Keratinocyte (primary cell): ENCODE measurements around the gene RASD2. TPM values are rescaled to one million over a fixed set of nuclear protein-coding genes. Genes with fewer than 3 reads are reported as not detected.

ENCODE experiments used
- DNase-seq: peaks from one replicate; pipeline ENCODE4 v3.0.0-alpha.2; 2011; ENCODE audit warnings: low read depth, missing footprints, low spot score
- FAIRE-seq: peaks from 2 replicates; lab custom pipeline; 2011; peaks lifted over from hg19 to GRCh38; lab: Jason Lieb, UNC
- H2AFZ ChIP-seq: 2 replicates; pipeline ENCODE4 v1.6.0; 2012; ENCODE audit warnings: low read length, control low read depth, inconsistent platforms; ENCODE audit not compliant: control insufficient read depth
- H3K27ac ChIP-seq: 2 replicates; pipeline ENCODE4 v1.5.1; 2011; ENCODE audit warnings: low read length; ENCODE audit not compliant: control insufficient read depth, insufficient read depth
- H3K27me3 ChIP-seq: 3 replicates; pipeline ENCODE4 v1.6.0; 2011; ENCODE audit warnings: low read length; ENCODE audit not compliant: control insufficient read depth, insufficient read depth; ENCODE audit errors: extremely low read depth
- H3K36me3 ChIP-seq, 2 experiments: 2 replicates in 1 of 2; 3 replicates in 1 of 2; pipeline ENCODE4 v1.5.1; 2011; ENCODE audit warnings: low read length in 2 of 2, mild to moderate bottlenecking in 1 of 2; ENCODE audit not compliant: control insufficient read depth in 2 of 2, insufficient read depth in 2 of 2; ENCODE audit errors: extremely low read depth in 1 of 2
- H3K4me1 ChIP-seq: 3 replicates; pipeline ENCODE4 v1.5.1; 2011; ENCODE audit warnings: low read length; ENCODE audit not compliant: control insufficient read depth, insufficient read depth; ENCODE audit errors: extremely low read depth
- H3K4me2 ChIP-seq: 3 replicates; pipeline ENCODE4 v1.6.0; 2011; ENCODE audit warnings: low read depth, low read length; ENCODE audit not compliant: control insufficient read depth, insufficient read depth; ENCODE audit errors: extremely low read depth
- H3K4me3 ChIP-seq, 3 experiments: fragments of 200-600 bp in 1 of 3; sonication (generic) in 1 of 3; 2 replicates in 2 of 3; 3 replicates in 1 of 3; pipeline ENCODE4 v1.5.1; 2011 to 2016; ENCODE audit warnings: low read length in 3 of 3, mild to moderate bottlenecking in 3 of 3, control low read depth in 2 of 3, inconsistent platforms in 1 of 3, low read depth in 1 of 3, mixed read lengths in 1 of 3, mixed run types in 1 of 3, moderate library complexity in 1 of 3; ENCODE audit not compliant: control insufficient read depth in 2 of 3, insufficient read depth in 2 of 3; ENCODE audit errors: extremely low read depth in 1 of 3
- H3K79me2 ChIP-seq: 2 replicates; pipeline ENCODE4 v1.6.0; 2012; ENCODE audit warnings: low read length; ENCODE audit not compliant: control insufficient read depth, insufficient read depth
- H3K9ac ChIP-seq: 3 replicates; pipeline ENCODE4 v1.6.0; 2011; ENCODE audit warnings: low read length; ENCODE audit not compliant: control insufficient read depth, insufficient read depth; ENCODE audit errors: extremely low read depth
- H3K9me1 ChIP-seq: 3 replicates; pipeline ENCODE4 v1.6.0; 2011; ENCODE audit warnings: low read length; ENCODE audit not compliant: control insufficient read depth, insufficient read depth; ENCODE audit errors: extremely low read depth
- H3K9me3 ChIP-seq: 2 replicates; pipeline ENCODE4 v1.5.1; 2012; ENCODE audit warnings: low read depth, low read length; ENCODE audit not compliant: control insufficient read depth
- H4K20me1 ChIP-seq: 3 replicates; pipeline ENCODE4 v1.6.0; 2011; ENCODE audit warnings: low read length; ENCODE audit not compliant: control insufficient read depth, insufficient read depth; ENCODE audit errors: extremely low read depth
- CTCF ChIP-seq, 3 experiments: IDR thresholded peaks in 1 of 3; conservative IDR thresholded peaks in 1 of 3; optimal IDR thresholded peaks in 1 of 3; 2 replicates in 2 of 3; 3 replicates in 1 of 3; pipeline versions ENCODE3 to v1.5.1; 2011; ENCODE audit warnings: low read length in 3 of 3, mild to moderate bottlenecking in 3 of 3, moderate library complexity in 2 of 3, control low read depth in 1 of 3, inconsistent platforms in 1 of 3; ENCODE audit not compliant: insufficient read depth in 2 of 3; ENCODE audit errors: extremely low read depth in 1 of 3
- EZH2 ChIP-seq: IDR thresholded peaks from one replicate; pipeline ENCODE4 v1.6.1; 2012; ENCODE audit warnings: inconsistent platforms, mild to moderate bottlenecking, low read length, moderate library complexity
- dilution Hi-C: fragments of 300-500 bp; cut with MboI; formaldehyde crosslinking; loops from one replicate; pipeline ENCODE4 v1.7.0; 2020; ENCODE audit warnings: low sequenced_read_pairs; ENCODE audit not compliant: extremely low pct_ligation_motif_present
- polyA plus RNA-seq, 5 experiments: library from polyadenylated mRNA; depleted of rRNA in 3 of 5; stranded (reverse) in 3 of 5; stranded (forward) in 1 of 5; unstranded in 1 of 5; fragments of >200 nt; gene quantifications; 1 replicate in 1 of 5; 2 replicates in 3 of 5; 3 replicates in 1 of 5; pipeline versions ENCODE4 v1.2.1 to v1.2.3, GENCODE V29; 2011 to 2012; ENCODE audit warnings: missing spikeins in 2 of 5, low read depth in 1 of 5, low replicate concordance in 1 of 5

RASD2 gene
- polyA plus RNA-seq, 1 donor (not counting 4 experiments of a cell fraction or from before 2014, with no cell fraction given) = 0.03 TPM

- Histone ChIP-seq H3K4me3 (no peak overlapping the region), H3K36me3 (no peaks in the 10 kb centered on the region), H2AFZ (no peak overlapping the region), H3K4me2 (no peak overlapping the region), H3K27ac (no peak overlapping the region), H3K9ac (no peak overlapping the region), H4K20me1 (peaks cover 6% of the 10 kb centered on the region), H3K4me1 (peaks cover 7% of the 10 kb centered on the region), H3K79me2 (no peaks in the 10 kb centered on the region), H3K9me3 (no peaks in the 10 kb centered on the region), H3K27me3 (peaks cover 53% of the 10 kb centered on the region), H3K9me1 (no peaks in the 10 kb centered on the region)
- no peak for FAIRE-seq
- dilution Hi-C loops = no loop called here
- no peak for DNase-seq
- TF ChIP-seq CTCF (optimal IDR thresholded peaks at IDR 0.05 in 1 of 3, IDR thresholded peaks at IDR 0.05 in 1 of 3, conservative IDR thresholded peaks at IDR 0.05 in 1 of 3; ENCODE audit: extremely low read depth in 1 of 3, insufficient read depth in 2 of 3, low read length in 3 of 3) (no peak), EZH2 (no peak)
These were observed 3.1 kb downstream of the RASD2 start for GRCh38 chr22:35543702-35544101.

GRCh38 chr22:35544189-35544588 lies 3.6 kb downstream of the RASD2 start:
- Histone ChIP-seq H3K9me1 (no peaks in the 10 kb centered on the region), H3K4me3 (no peak overlapping the region), H3K9me3 (no peaks in the 10 kb centered on the region), H3K36me3 (no peaks in the 10 kb centered on the region), H2AFZ (no peak overlapping the region), H3K4me1 (peaks cover 7% of the 10 kb centered on the region), H3K4me2 (no peak overlapping the region), H3K27me3 (peaks cover 53% of the 10 kb centered on the region), H3K79me2 (no peaks in the 10 kb centered on the region), H3K9ac (no peak overlapping the region), H3K27ac (no peak overlapping the region), H4K20me1 (peaks cover 6% of the 10 kb centered on the region)
- dilution Hi-C loops = no loop called here
- TF ChIP-seq EZH2 (no peak), CTCF (optimal IDR thresholded peaks at IDR 0.05 in 1 of 3, IDR thresholded peaks at IDR 0.05 in 1 of 3, conservative IDR thresholded peaks at IDR 0.05 in 1 of 3; ENCODE audit: extremely low read depth in 1 of 3, insufficient read depth in 2 of 3, low read length in 3 of 3) (no peak)
- FAIRE-seq (no peak), DNase-seq (no peak)
